ENCODE measurements around the gene FDX2.

FDX2 gene

GRCh38 chr19:10294368-10294697 lies 21.5 kb downstream of the FDX2 start:
- no peaks in the 10 kb centered on the region for H3K9me3 ChIP-seq (ENCODE audit: insufficient read depth, low read length)
- no peak overlapping the region for H3K4me3 ChIP-seq (ENCODE audit: insufficient read length, low read depth)
- TF ChIP-seq YY1 (IDR thresholded peaks at IDR 0.05; ENCODE audit: insufficient read depth, insufficient read length) (no peak), ZNF274 (IDR thresholded peaks at IDR 0.05; ENCODE audit: low read depth, low read length) (no peak), SUZ12 (IDR thresholded peaks at IDR 0.05; ENCODE audit: extremely low read depth, insufficient read depth, insufficient read length) (no peak)
- no peak overlapping the region for H3K9ac ChIP-seq (ENCODE audit: insufficient read length, low read depth)
- H3K27me3 ChIP-seq (ENCODE audit: insufficient read depth, insufficient read length) = peaks cover 76% of the 10 kb centered on the region
- no peak for DNase-seq (ENCODE audit: low read depth, low spot score)
- H3K4me1 ChIP-seq (ENCODE audit: insufficient read depth, insufficient read length) = peaks cover 45% of the 10 kb centered on the region
- H3K36me3 ChIP-seq (ENCODE audit: insufficient read depth, insufficient read length, low read length) = no peaks in the 10 kb centered on the region

- Histone ChIP-seq H3K9me3 (ENCODE audit: insufficient read depth, low read length) (no peaks in the 10 kb centered on the region), H3K36me3 (ENCODE audit: insufficient read depth, insufficient read length, low read length) (no peaks in the 10 kb centered on the region), H3K4me3 (ENCODE audit: insufficient read length, low read depth) (no peak overlapping the region), H3K4me1 (ENCODE audit: insufficient read depth, insufficient read length) (peaks cover 48% of the 10 kb centered on the region), H3K27me3 (ENCODE audit: insufficient read depth, insufficient read length) (peaks cover 81% of the 10 kb centered on the region), H3K9ac (ENCODE audit: insufficient read length, low read depth) (peak overlapping the region; percentile 3)
- DNase-seq (ENCODE audit: low read depth, low spot score) = no peak
- TF ChIP-seq SUZ12 (IDR thresholded peaks at IDR 0.05; ENCODE audit: extremely low read depth, insufficient read depth, insufficient read length) (no peak), ZNF274 (IDR thresholded peaks at IDR 0.05; ENCODE audit: low read depth, low read length) (no peak), YY1 (IDR thresholded peaks at IDR 0.05; ENCODE audit: insufficient read depth, insufficient read length) (no peak)
These were observed 22.0 kb downstream of the FDX2 start for GRCh38 chr19:10293637-10294367.

GRCh38 chr19:10292789-10293636 lies 22.8 kb downstream of the FDX2 start:
- H3K4me1 ChIP-seq (ENCODE audit: insufficient read depth, insufficient read length) = peaks cover 49% of the 10 kb centered on the region

GRCh38 chr19:10292206-10292788 lies 23.5 kb downstream of the FDX2 start:
- no peaks in the 10 kb centered on the region for H3K9me3 ChIP-seq (ENCODE audit: insufficient read depth, low read length)
- peak overlapping the region; percentile 72 for H3K9ac ChIP-seq (ENCODE audit: insufficient read length, low read depth)
- H3K36me3 ChIP-seq (ENCODE audit: insufficient read depth, insufficient read length, low read length) = no peaks in the 10 kb centered on the region
- peak overlapping the region; percentile 51 for H3K4me3 ChIP-seq (ENCODE audit: insufficient read length, low read depth)
- H3K27me3 ChIP-seq (ENCODE audit: insufficient read depth, insufficient read length) = peaks cover 95% of the 10 kb centered on the region
- TF ChIP-seq YY1 (IDR thresholded peaks at IDR 0.05; ENCODE audit: insufficient read depth, insufficient read length) (no peak), SUZ12 (IDR thresholded peaks at IDR 0.05; ENCODE audit: extremely low read depth, insufficient read depth, insufficient read length) (no peak), ZNF274 (IDR thresholded peaks at IDR 0.05; ENCODE audit: low read depth, low read length) (no peak)
- peaks cover 53% of the 10 kb centered on the region for H3K4me1 ChIP-seq (ENCODE audit: insufficient read depth, insufficient read length)
- peak; percentile 83 for DNase-seq (ENCODE audit: low read depth, low spot score)

More at GRCh38 chr19:10292789-10293636, 22.8 kb downstream of the FDX2 start:
- H3K27me3 ChIP-seq (ENCODE audit: insufficient read depth, insufficient read length) = peaks cover 88% of the 10 kb centered on the region
- peak overlapping the region; percentile 51 for H3K9ac ChIP-seq (ENCODE audit: insufficient read length, low read depth)
- H3K9me3 ChIP-seq (ENCODE audit: insufficient read depth, low read length) = no peaks in the 10 kb centered on the region
- no peaks in the 10 kb centered on the region for H3K36me3 ChIP-seq (ENCODE audit: insufficient read depth, insufficient read length, low read length)
- H3K4me3 ChIP-seq (ENCODE audit: insufficient read length, low read depth) = peak overlapping the region; percentile 35
- TF ChIP-seq SUZ12 (IDR thresholded peaks at IDR 0.05; ENCODE audit: extremely low read depth, insufficient read depth, insufficient read length) (peak; percentile 56), ZNF274 (IDR thresholded peaks at IDR 0.05; ENCODE audit: low read depth, low read length) (no peak)
- no peak for DNase-seq (ENCODE audit: low read depth, low spot score)

GRCh38 chr19:10291554-10292205 lies 24.1 kb downstream of the FDX2 start:
- DNase-seq (ENCODE audit: low read depth, low spot score) = no peak
- Histone ChIP-seq H3K4me3 (ENCODE audit: insufficient read length, low read depth) (peak overlapping the region; percentile 51), H3K27me3 (ENCODE audit: insufficient read depth, insufficient read length) (peaks cover 92% of the 10 kb centered on the region), H3K4me1 (ENCODE audit: insufficient read depth, insufficient read length) (peaks cover 53% of the 10 kb centered on the region), H3K36me3 (ENCODE audit: insufficient read depth, insufficient read length, low read length) (no peaks in the 10 kb centered on the region), H3K9me3 (ENCODE audit: insufficient read depth, low read length) (no peaks in the 10 kb centered on the region), H3K9ac (ENCODE audit: insufficient read length, low read depth) (peak overlapping the region; percentile 72)
- TF ChIP-seq YY1 (IDR thresholded peaks at IDR 0.05; ENCODE audit: insufficient read depth, insufficient read length) (no peak), ZNF274 (IDR thresholded peaks at IDR 0.05; ENCODE audit: low read depth, low read length) (no peak), SUZ12 (IDR thresholded peaks at IDR 0.05; ENCODE audit: extremely low read depth, insufficient read depth, insufficient read length) (no peak)

GRCh38 chr19:10290876-10291553 lies 24.8 kb downstream of the FDX2 start:
- H3K27me3 ChIP-seq (ENCODE audit: insufficient read depth, insufficient read length) = peaks cover 86% of the 10 kb centered on the region

More at GRCh38 chr19:10290876-10291553, 24.8 kb downstream of the FDX2 start:
- TF ChIP-seq YY1 (IDR thresholded peaks at IDR 0.05; ENCODE audit: insufficient read depth, insufficient read length) (no peak), SUZ12 (IDR thresholded peaks at IDR 0.05; ENCODE audit: extremely low read depth, insufficient read depth, insufficient read length) (no peak), ZNF274 (IDR thresholded peaks at IDR 0.05; ENCODE audit: low read depth, low read length) (no peak)
- peak overlapping the region; percentile 72 for H3K9ac ChIP-seq (ENCODE audit: insufficient read length, low read depth)
- peaks cover under 1% of the 10 kb centered on the region for H3K36me3 ChIP-seq (ENCODE audit: insufficient read depth, insufficient read length, low read length)
- no peak for DNase-seq (ENCODE audit: low read depth, low spot score)
- no peaks in the 10 kb centered on the region for H3K9me3 ChIP-seq (ENCODE audit: insufficient read depth, low read length)
- H3K4me3 ChIP-seq (ENCODE audit: insufficient read length, low read depth) = peak overlapping the region; percentile 51
- H3K4me1 ChIP-seq (ENCODE audit: insufficient read depth, insufficient read length) = peaks cover 53% of the 10 kb centered on the region

All from NT2/D1 (cell line).